Measurements from ENCODE around the gene KNDC1.

- TF ChIP-seq, protein P1, sequence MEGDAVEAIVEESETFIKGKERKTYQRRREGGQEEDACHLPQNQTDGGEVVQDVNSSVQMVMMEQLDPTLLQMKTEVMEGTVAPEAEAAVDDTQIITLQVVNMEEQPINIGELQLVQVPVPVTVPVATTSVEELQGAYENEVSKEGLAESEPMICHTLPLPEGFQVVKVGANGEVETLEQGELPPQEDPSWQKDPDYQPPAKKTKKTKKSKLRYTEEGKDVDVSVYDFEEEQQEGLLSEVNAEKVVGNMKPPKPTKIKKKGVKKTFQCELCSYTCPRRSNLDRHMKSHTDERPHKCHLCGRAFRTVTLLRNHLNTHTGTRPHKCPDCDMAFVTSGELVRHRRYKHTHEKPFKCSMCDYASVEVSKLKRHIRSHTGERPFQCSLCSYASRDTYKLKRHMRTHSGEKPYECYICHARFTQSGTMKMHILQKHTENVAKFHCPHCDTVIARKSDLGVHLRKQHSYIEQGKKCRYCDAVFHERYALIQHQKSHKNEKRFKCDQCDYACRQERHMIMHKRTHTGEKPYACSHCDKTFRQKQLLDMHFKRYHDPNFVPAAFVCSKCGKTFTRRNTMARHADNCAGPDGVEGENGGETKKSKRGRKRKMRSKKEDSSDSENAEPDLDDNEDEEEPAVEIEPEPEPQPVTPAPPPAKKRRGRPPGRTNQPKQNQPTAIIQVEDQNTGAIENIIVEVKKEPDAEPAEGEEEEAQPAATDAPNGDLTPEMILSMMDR (IDR thresholded peaks at IDR 0.05), result no peak
- no peak for TF ChIP-seq POLR2A (IDR thresholded peaks at IDR 0.05)
These were observed 38.8 kb downstream of the KNDC1 start for GRCh38 chr10:133198621-133199487.

Measured in Peyer's patch (tissue), 4 donors.